K562 (cell line): ENCODE results near the gene BBC3. TPM values are rescaled to one million over a fixed set of nuclear protein-coding genes. Genes with fewer than 3 reads are reported as not detected.

ENCODE experiments used
- ARID4B ChIP-seq: sonication (generic); formaldehyde crosslinking; IDR thresholded peaks from 2 replicates; pipeline ENCODE4 v1.8.0; 2022; ENCODE audit warnings: mild to moderate bottlenecking, missing genetic modification reagents
- BCOR ChIP-seq: fragments of 450-650 bp; IDR thresholded peaks from 2 replicates; pipeline ENCODE4 v1.6.1; 2016
- C11orf30 ChIP-seq: fragments of 450-650 bp; IDR thresholded peaks from 2 replicates; pipeline ENCODE4 v1.6.1; 2016; ENCODE audit warnings: low read depth, mild to moderate bottlenecking
- EGR1 ChIP-seq: fragments of 450-650 bp; conservative IDR thresholded peaks from 2 replicates; pipeline ENCODE4 v1.6.1; 2017; ENCODE audit warnings: mild to moderate bottlenecking
- MCM7 ChIP-seq, 2 experiments: fragments of 450-650 bp; IDR thresholded peaks; 2 replicates each; pipeline ENCODE4 v1.6.1; 2016 to 2018
- MLLT1 ChIP-seq, 2 experiments: fragments of 450-650 bp; IDR thresholded peaks; 2 replicates each; pipeline ENCODE4 v1.6.1; 2016
- NFATC3 ChIP-seq: fragments of 450-650 bp; IDR thresholded peaks from 2 replicates; pipeline ENCODE4 v1.6.1; 2017; ENCODE audit warnings: mild to moderate bottlenecking
- NFIC ChIP-seq: fragments of 450-650 bp; IDR thresholded peaks from 2 replicates; pipeline ENCODE4 v1.6.1; 2017; ENCODE audit warnings: mild to moderate bottlenecking, inconsistent platforms
- OTX1 ChIP-seq: fragments of 450-650 bp; formaldehyde crosslinking; IDR thresholded peaks from 2 replicates; pipeline ENCODE4 v1.4.0; 2022; ENCODE audit warnings: mild to moderate bottlenecking
- PRDM10 ChIP-seq: fragments of 450-650 bp; IDR thresholded peaks from 2 replicates; pipeline ENCODE4 v1.6.1; 2018; ENCODE audit not compliant: partially characterized antibody
- RBM14 ChIP-seq: fragments of 200-400 bp; formaldehyde crosslinking; IDR thresholded peaks from 2 replicates; pipeline ENCODE4 v1.6.1; 2018; ENCODE audit warnings: low read depth, mild to moderate bottlenecking, low read length, moderate library complexity, borderline replicate concordance; ENCODE audit not compliant: insufficient read depth
- ZBED1 ChIP-seq: IDR thresholded peaks from 2 replicates; pipeline ENCODE4 v1.6.1; 2014
- ZBTB2 ChIP-seq: fragments of 450-650 bp; IDR thresholded peaks from 2 replicates; pipeline ENCODE4 v1.6.1; 2016; ENCODE audit warnings: antibody characterized with exemption
- ZNF395 ChIP-seq: fragments of 200-800 bp; sonication (Bioruptor generic); IDR thresholded peaks from 2 replicates; pipeline ENCODE4 v1.6.1; 2017; ENCODE audit warnings: missing genetic modification characterization, missing compliant biosample characterization
- polyA plus RNA-seq, 8 experiments: library from polyadenylated mRNA; depleted of rRNA in 4 of 8; stranded (reverse) in 5 of 8; unstranded in 3 of 8; fragments of >200 nt; fragmentation: Nextera tagmentation in 2 of 8; fragmentation: Illumina TruSeq in 1 of 8; extraction: Ambion mirVana in 2 of 8; extraction: Trizol in 1 of 8; gene quantifications; 2 replicates each; pipeline versions ENCODE4 v1.2.1 to v1.2.3, GENCODE V29; 2011 to 2014; ENCODE audit warnings: inconsistent platforms in 1 of 8, missing spikeins in 1 of 8
- total RNA-seq, 7 experiments: library from RNA; depleted of rRNA in 6 of 7; stranded (reverse); fragments of >200 nt in 6 of 7; fragmentation: Illumina TruSeq in 2 of 7; extraction: Trizol in 2 of 7; gene quantifications; 2 replicates each; pipeline versions ENCODE4 v1.2.1 to v1.2.3, GENCODE V29; 2011 to 2021; ENCODE audit warnings: low replicate concordance in 1 of 7

Gene BBC3
- total and polyA plus RNA-seq, 9 of the 15 experiments (the other 6 are each of a cell fraction or from before 2014, with no cell fraction given), result 0.15 to 30.7 (median 4.8) TPM

- no peak for TF ChIP-seq RBM14
- TF ChIP-seq OTX1 (CRISPR knock-in tag), result peak; percentile 64
- TF ChIP-seq NFATC3, result 0 out of 2 replicates have a peak, but pooled peaks have one; percentile 20
- TF ChIP-seq ZBED1, result peak; percentile 29; the same call in 1 of the 2 replicates
- peak; percentile 19; the same call in 1 of the 2 replicates for TF ChIP-seq C11orf30
- TF ChIP-seq MCM7 (IDR thresholded peaks at IDR 0.05), result peak in 1 of 2 experiments; percentile 58; a peak in 1 of 4 replicates
- peak; percentile 92 to 95 for TF ChIP-seq MLLT1 (IDR thresholded peaks at IDR 0.05)
- peak; percentile 68; the same call in 1 of the 2 replicates for TF ChIP-seq ZNF395 (CRISPR knock-in tag)
- peak; percentile 75 for TF ChIP-seq ZBTB2
- peak; percentile 18; the same call in 1 of the 2 replicates for TF ChIP-seq NFIC
- peak; percentile 70; the same call in 1 of the 2 replicates for TF ChIP-seq ARID4B (CRISPR knock-in tag)
- peak; percentile 78; the same call in 1 of the 2 replicates for TF ChIP-seq EGR1
- TF ChIP-seq PRDM10, result peak; percentile 23
- peak; percentile 71; the same call in 1 of the 2 replicates for TF ChIP-seq BCOR
Measured at GRCh38 chr19:47228937-47229675, 1.9 kb downstream of the BBC3 start (continued).
